ENCODE results near the gene ST6GAL2. TPM values are rescaled to one million over a fixed set of nuclear protein-coding genes. Genes with fewer than 3 reads are reported as not detected.

ST6GAL2 gene
- total RNA-seq, 1 donor from 2014 or later: 132 TPM

- no peaks in the 10 kb centered on the region for H3K9me3 Mint-ChIP-seq (ENCODE audit: unreplicated experiment)
- peaks cover 10% of the 10 kb centered on the region for H3K36me3 Mint-ChIP-seq (ENCODE audit: unreplicated experiment)
- no peak for TF ChIP-seq CTCF (IDR thresholded peaks at IDR 0.05)
- no peak for DNase-seq (ENCODE audit: extremely low spot score, unreplicated experiment)
- H3K27me3 Mint-ChIP-seq (ENCODE audit: unreplicated experiment): no peaks in the 10 kb centered on the region
- peaks cover 61% of the 10 kb centered on the region for H3K4me1 Mint-ChIP-seq (ENCODE audit: unreplicated experiment)
- H3K4me3 Mint-ChIP-seq (ENCODE audit: unreplicated experiment): no peak overlapping the region
- no peak overlapping the region for H3K27ac Mint-ChIP-seq (ENCODE audit: unreplicated experiment)
Observed at GRCh38 chr2:106845716-106846115, 40.3 kb downstream of the ST6GAL2 start.

- H3K27ac Mint-ChIP-seq (ENCODE audit: unreplicated experiment): no peak overlapping the region
- H3K4me1 Mint-ChIP-seq (ENCODE audit: unreplicated experiment): peaks cover 53% of the 10 kb centered on the region
- H3K36me3 Mint-ChIP-seq (ENCODE audit: unreplicated experiment): peaks cover 14% of the 10 kb centered on the region
Observed at GRCh38 chr2:106843910-106844250, 42.1 kb downstream of the ST6GAL2 start.

GRCh38 chr2:106843001-106843909, 42.7 kb downstream of the ST6GAL2 start:
- Mint-ChIP-seq H3K9me3 (ENCODE audit: unreplicated experiment) (no peaks in the 10 kb centered on the region), H3K27ac (ENCODE audit: unreplicated experiment) (no peak overlapping the region), H3K4me3 (ENCODE audit: unreplicated experiment) (no peak overlapping the region), H3K27me3 (ENCODE audit: unreplicated experiment) (no peaks in the 10 kb centered on the region), H3K4me1 (ENCODE audit: unreplicated experiment) (peaks cover 48% of the 10 kb centered on the region), H3K36me3 (ENCODE audit: unreplicated experiment) (peaks cover 14% of the 10 kb centered on the region)
- DNase-seq (ENCODE audit: extremely low spot score, unreplicated experiment): no peak
- no peak for TF ChIP-seq CTCF (IDR thresholded peaks at IDR 0.05)

More at GRCh38 chr2:106843910-106844250, 42.1 kb downstream of the ST6GAL2 start:
- no peak overlapping the region for H3K4me3 Mint-ChIP-seq (ENCODE audit: unreplicated experiment)
- no peak for DNase-seq (ENCODE audit: extremely low spot score, unreplicated experiment)
- H3K27me3 Mint-ChIP-seq (ENCODE audit: unreplicated experiment): no peaks in the 10 kb centered on the region
- H3K9me3 Mint-ChIP-seq (ENCODE audit: unreplicated experiment): no peaks in the 10 kb centered on the region
- TF ChIP-seq CTCF (IDR thresholded peaks at IDR 0.05): no peak

GRCh38 chr2:106841886-106842645, 43.9 kb downstream of the ST6GAL2 start:
- Mint-ChIP-seq H3K4me3 (ENCODE audit: unreplicated experiment) (no peak overlapping the region), H3K36me3 (ENCODE audit: unreplicated experiment) (peaks cover 17% of the 10 kb centered on the region), H3K27ac (ENCODE audit: unreplicated experiment) (no peak overlapping the region), H3K9me3 (ENCODE audit: unreplicated experiment) (no peaks in the 10 kb centered on the region), H3K4me1 (ENCODE audit: unreplicated experiment) (peaks cover 36% of the 10 kb centered on the region), H3K27me3 (ENCODE audit: unreplicated experiment) (no peaks in the 10 kb centered on the region)
- no peak for DNase-seq (ENCODE audit: extremely low spot score, unreplicated experiment)
- no peak for TF ChIP-seq CTCF (IDR thresholded peaks at IDR 0.05)

- peaks cover 34% of the 10 kb centered on the region for H3K4me1 Mint-ChIP-seq (ENCODE audit: unreplicated experiment)
- peak overlapping the region; percentile 7 for H3K27ac Mint-ChIP-seq (ENCODE audit: unreplicated experiment)
- no peak for DNase-seq (ENCODE audit: extremely low spot score, unreplicated experiment)
- H3K4me3 Mint-ChIP-seq (ENCODE audit: unreplicated experiment): no peak overlapping the region
- no peaks in the 10 kb centered on the region for H3K9me3 Mint-ChIP-seq (ENCODE audit: unreplicated experiment)
- H3K36me3 Mint-ChIP-seq (ENCODE audit: unreplicated experiment): peaks cover 17% of the 10 kb centered on the region
- H3K27me3 Mint-ChIP-seq (ENCODE audit: unreplicated experiment): no peaks in the 10 kb centered on the region
- no peak for TF ChIP-seq CTCF (IDR thresholded peaks at IDR 0.05)
Observed at GRCh38 chr2:106840818-106841217, 45.1 kb downstream of the ST6GAL2 start.

All from osteocyte (in vitro differentiated cells).